Left renal pelvis (tissue), 4 donors: ENCODE measurements around the gene SLC25A31. TPM values are rescaled to one million over a fixed set of nuclear protein-coding genes. Genes with fewer than 3 reads are reported as not detected.

Experiments
- polyA plus RNA-seq, 4 donors: library from polyadenylated mRNA; unstranded; fragments of 120-200 nt; gene quantifications; one replicate each; pipeline ENCODE4 v1.2.1, GENCODE V29; 2013; ENCODE audit not compliant: insufficient read length in 4 of 4

The SLC25A31 gene
- polyA plus RNA-seq, 4 donors, result not detected

Other genes with a start within 250 kb of the SLC25A31 start
- gene INTU, start 97.4 kb upstream of the SLC25A31 start, polyA plus RNA-seq, result 10 to 100 TPM; 19.9 to 26.3 (median 24.1) TPM
- gene HSPA4L, start 51.9 kb downstream of the SLC25A31 start, polyA plus RNA-seq, result 10 to 100 TPM in 1 of 4 donors, 1 to 10 TPM in 3; 5.4 to 12.7 (median 8.7) TPM
- 10 to 100 TPM; 17.5 to 25.5 (median 21.3) TPM for gene PLK4, start 150.5 kb downstream of the SLC25A31 start, polyA plus RNA-seq
- 10 to 100 TPM; 20.9 to 37.9 (median 25.7) TPM for gene MFSD8, start 234.8 kb downstream of the SLC25A31 start, polyA plus RNA-seq
- gene ABHD18, start 235.0 kb downstream of the SLC25A31 start, polyA plus RNA-seq, result 10 to 100 TPM in 3 of 4 donors, 1 to 10 TPM in 1; 8.6 to 17.4 (median 14.5) TPM